ENCODE data around the gene GRPR.

GRPR gene

DNA sequence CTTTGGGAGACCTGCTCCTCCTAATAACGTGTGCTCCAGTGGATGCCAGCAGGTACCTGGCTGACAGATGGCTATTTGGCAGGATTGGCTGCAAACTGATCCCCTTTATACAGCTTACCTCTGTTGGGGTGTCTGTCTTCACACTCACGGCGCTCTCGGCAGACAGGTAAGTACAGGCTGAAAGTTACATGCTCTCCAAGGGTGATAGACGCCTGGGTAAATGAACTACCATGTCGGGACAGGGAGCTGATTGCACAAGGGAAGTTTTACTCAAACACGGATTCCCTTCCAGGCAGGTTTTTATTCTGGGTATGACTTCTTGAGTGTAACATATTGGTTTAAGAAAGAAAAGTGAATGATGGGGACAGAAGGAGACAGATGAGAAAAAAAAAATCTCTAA lies 836 bp downstream of the GRPR start:
- no peak overlapping the region for H3K4me3 Mint-ChIP-seq
- H3K9me3 Mint-ChIP-seq, result peaks cover 2% of the 10 kb centered on the region
- TF ChIP-seq, protein P1, sequence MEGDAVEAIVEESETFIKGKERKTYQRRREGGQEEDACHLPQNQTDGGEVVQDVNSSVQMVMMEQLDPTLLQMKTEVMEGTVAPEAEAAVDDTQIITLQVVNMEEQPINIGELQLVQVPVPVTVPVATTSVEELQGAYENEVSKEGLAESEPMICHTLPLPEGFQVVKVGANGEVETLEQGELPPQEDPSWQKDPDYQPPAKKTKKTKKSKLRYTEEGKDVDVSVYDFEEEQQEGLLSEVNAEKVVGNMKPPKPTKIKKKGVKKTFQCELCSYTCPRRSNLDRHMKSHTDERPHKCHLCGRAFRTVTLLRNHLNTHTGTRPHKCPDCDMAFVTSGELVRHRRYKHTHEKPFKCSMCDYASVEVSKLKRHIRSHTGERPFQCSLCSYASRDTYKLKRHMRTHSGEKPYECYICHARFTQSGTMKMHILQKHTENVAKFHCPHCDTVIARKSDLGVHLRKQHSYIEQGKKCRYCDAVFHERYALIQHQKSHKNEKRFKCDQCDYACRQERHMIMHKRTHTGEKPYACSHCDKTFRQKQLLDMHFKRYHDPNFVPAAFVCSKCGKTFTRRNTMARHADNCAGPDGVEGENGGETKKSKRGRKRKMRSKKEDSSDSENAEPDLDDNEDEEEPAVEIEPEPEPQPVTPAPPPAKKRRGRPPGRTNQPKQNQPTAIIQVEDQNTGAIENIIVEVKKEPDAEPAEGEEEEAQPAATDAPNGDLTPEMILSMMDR (IDR thresholded peaks at IDR 0.05), result no peak

GRCh38 chrX:16125520-16126149 lies 2.3 kb downstream of the GRPR start:
- no peak overlapping the region for H3K4me3 Mint-ChIP-seq

More for the DNA sequence above, 836 bp downstream of the GRPR start:
- Mint-ChIP-seq H3K4me1 (peaks cover 9% of the 10 kb centered on the region), H3K36me3 (ENCODE audit: low read depth) (no peaks in the 10 kb centered on the region), H3K27ac (no peak overlapping the region), H3K27me3 (ENCODE audit: low read depth, poor library complexity) (no peaks in the 10 kb centered on the region)
- no peak for DNase-seq

GRCh38 chrX:16130707-16131106 lies 7.3 kb downstream of the GRPR start:
- Mint-ChIP-seq H3K4me1 (no peaks in the 10 kb centered on the region), H3K27ac (no peak overlapping the region), H3K9me3 (no peaks in the 10 kb centered on the region), H3K36me3 (ENCODE audit: low read depth) (no peaks in the 10 kb centered on the region), H3K4me3 (no peak overlapping the region), H3K27me3 (ENCODE audit: low read depth, poor library complexity) (no peaks in the 10 kb centered on the region)
- no peak for DNase-seq
- TF ChIP-seq, protein P1 (IDR thresholded peaks at IDR 0.05), result no peak

More at GRCh38 chrX:16125520-16126149, 2.3 kb downstream of the GRPR start:
- TF ChIP-seq, protein P1 (IDR thresholded peaks at IDR 0.05), result no peak
- Mint-ChIP-seq H3K4me1 (peaks cover 9% of the 10 kb centered on the region), H3K27me3 (ENCODE audit: low read depth, poor library complexity) (no peaks in the 10 kb centered on the region), H3K27ac (no peak overlapping the region), H3K9me3 (no peaks in the 10 kb centered on the region), H3K36me3 (ENCODE audit: low read depth) (no peaks in the 10 kb centered on the region)
- DNase-seq, result no peak

- no peak for DNase-seq
- Mint-ChIP-seq H3K27ac (no peak overlapping the region), H3K4me1 (no peaks in the 10 kb centered on the region), H3K36me3 (ENCODE audit: low read depth) (no peaks in the 10 kb centered on the region), H3K27me3 (ENCODE audit: low read depth, poor library complexity) (no peaks in the 10 kb centered on the region), H3K9me3 (no peaks in the 10 kb centered on the region), H3K4me3 (no peak overlapping the region)
- TF ChIP-seq, protein P1 (IDR thresholded peaks at IDR 0.05), result no peak
Measured at GRCh38 chrX:16134936-16135335, 11.6 kb downstream of the GRPR start.

DNA sequence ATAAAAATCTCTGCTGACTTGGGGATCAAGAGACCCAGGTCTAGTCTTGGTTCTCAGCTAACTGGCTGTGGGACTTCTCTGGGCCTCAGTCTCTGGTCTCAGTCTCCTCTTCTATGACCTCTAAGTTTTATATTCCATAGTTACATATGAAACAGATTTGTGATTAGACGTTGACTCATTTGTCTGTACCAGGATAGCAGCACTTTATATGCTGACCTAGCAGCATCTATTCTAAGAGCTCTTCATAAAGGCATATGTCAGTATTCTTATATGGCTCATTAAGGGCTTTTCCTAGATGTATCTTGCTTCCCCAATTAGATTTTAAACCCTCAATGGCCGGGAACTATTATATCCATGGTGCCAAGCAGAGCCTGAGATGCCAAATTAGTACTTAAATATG lies 12.7 kb downstream of the GRPR start:
- Mint-ChIP-seq H3K4me1 (no peaks in the 10 kb centered on the region), H3K9me3 (no peaks in the 10 kb centered on the region), H3K36me3 (ENCODE audit: low read depth) (no peaks in the 10 kb centered on the region), H3K27ac (no peak overlapping the region), H3K4me3 (no peak overlapping the region), H3K27me3 (ENCODE audit: low read depth, poor library complexity) (no peaks in the 10 kb centered on the region)
- DNase-seq, result no peak
- TF ChIP-seq, protein P1 (IDR thresholded peaks at IDR 0.05), result no peak

DNA sequence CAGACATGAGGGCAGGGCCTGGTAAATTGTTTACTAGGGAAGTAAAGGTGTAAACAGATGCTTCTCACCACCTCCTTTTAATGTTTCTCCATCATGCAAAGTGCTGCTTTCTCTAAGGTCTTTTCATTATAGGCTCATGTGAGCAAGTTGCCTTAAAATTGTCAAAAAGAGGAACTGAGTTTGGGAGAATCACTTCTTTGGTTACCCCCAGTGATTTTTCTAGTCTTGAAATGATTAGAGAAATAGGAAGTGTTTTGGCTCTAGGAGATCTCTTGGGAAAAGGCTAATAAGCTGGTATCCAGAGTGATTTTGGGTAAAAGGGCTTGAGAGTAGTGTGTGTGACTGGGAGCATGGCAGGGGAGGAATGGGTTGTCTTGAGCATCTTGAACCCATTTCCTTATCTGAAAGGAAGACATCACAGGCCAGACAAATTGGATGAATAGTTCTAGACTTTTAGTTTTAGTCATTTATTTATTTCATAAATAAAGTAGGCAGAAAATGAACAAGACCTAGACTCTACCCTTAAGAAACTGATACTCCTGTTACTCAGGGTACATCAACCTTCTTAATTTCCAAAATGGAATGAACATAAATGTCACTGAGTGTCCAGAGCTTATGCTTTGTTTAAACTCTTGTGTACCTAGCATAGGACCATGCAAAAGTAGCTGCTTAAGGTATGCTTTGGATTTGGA lies 14.2 kb downstream of the GRPR start:
- no peaks in the 10 kb centered on the region for H3K9me3 Mint-ChIP-seq
- no peak overlapping the region for H3K27ac Mint-ChIP-seq
- H3K27me3 Mint-ChIP-seq (ENCODE audit: low read depth, poor library complexity), result no peaks in the 10 kb centered on the region
- no peaks in the 10 kb centered on the region for H3K36me3 Mint-ChIP-seq (ENCODE audit: low read depth)
- H3K4me1 Mint-ChIP-seq, result no peaks in the 10 kb centered on the region
- no peak for DNase-seq
- no peak overlapping the region for H3K4me3 Mint-ChIP-seq
- TF ChIP-seq, protein P1 (IDR thresholded peaks at IDR 0.05), result no peak

All from nephron progenitor cell (in vitro differentiated cells).